GM19025 (cell line): ENCODE measurements around the gene CMAS.

Source experiments
- ATAC-seq: cut with Tn5 transposase; IDR thresholded peaks from one replicate; pipeline ENCODE4 v1.9.1; 2021; ENCODE audit warnings: mild to moderate bottlenecking, low read depth, moderate library complexity; ENCODE audit not compliant: unreplicated experiment

CMAS gene

GRCh38 chr12:22103418-22103817 is 57.4 kb downstream of the CMAS start:
- ATAC-seq: no peak

GRCh38 chr12:22105542-22105941 is 59.5 kb downstream of the CMAS start:
- ATAC-seq: no peak

GRCh38 chr12:22110176-22110575 is 64.2 kb downstream of the CMAS start:
- no peak for ATAC-seq
